IMR-90 (cell line): Measurements from ENCODE around the gene HS6ST3.

Experiments
- BHLHE40 ChIP-seq: fragments of 150-350 bp; IDR thresholded peaks from 2 replicates; pipeline ENCODE4 v1.6.1; 2016; ENCODE audit warnings: mild to moderate bottlenecking, low read depth, low read length
- CEBPB ChIP-seq: IDR thresholded peaks from 2 replicates; pipeline ENCODE4 v1.6.1; 2012; ENCODE audit warnings: low read depth, low read length, improper control_type of control experiment
- FOS ChIP-seq: fragments of 150-350 bp; IDR thresholded peaks from 2 replicates; pipeline ENCODE4 v1.6.1; 2016; ENCODE audit warnings: low read depth, low read length
- MAFK ChIP-seq: IDR thresholded peaks from 2 replicates; pipeline ENCODE4 v1.6.1; 2012; ENCODE audit warnings: low read depth, low read length, improper control_type of control experiment
- MXI1 ChIP-seq: IDR thresholded peaks from 2 replicates; pipeline ENCODE4 v1.6.1; 2012; ENCODE audit warnings: low read depth, mild to moderate bottlenecking, low read length, moderate library complexity, borderline replicate concordance
- POLR2A ChIP-seq: IDR thresholded peaks from 2 replicates; pipeline ENCODE4 v1.6.1; 2012; ENCODE audit warnings: mild to moderate bottlenecking, low read depth, low read length
- TF ChIP-seq, protein P1 (sequence below): conservative IDR thresholded peaks from 2 replicates; pipeline ENCODE4 v1.5.1; 2012; ENCODE audit warnings: mild to moderate bottlenecking, low read depth, low read length, improper control_type of control experiment
- TF ChIP-seq, protein P2 (sequence below): fragments of 150-350 bp; IDR thresholded peaks from 2 replicates; pipeline ENCODE4 v1.6.1; 2017; ENCODE audit warnings: mild to moderate bottlenecking, antibody characterized with exemption, low read length, low read depth

DNA sequence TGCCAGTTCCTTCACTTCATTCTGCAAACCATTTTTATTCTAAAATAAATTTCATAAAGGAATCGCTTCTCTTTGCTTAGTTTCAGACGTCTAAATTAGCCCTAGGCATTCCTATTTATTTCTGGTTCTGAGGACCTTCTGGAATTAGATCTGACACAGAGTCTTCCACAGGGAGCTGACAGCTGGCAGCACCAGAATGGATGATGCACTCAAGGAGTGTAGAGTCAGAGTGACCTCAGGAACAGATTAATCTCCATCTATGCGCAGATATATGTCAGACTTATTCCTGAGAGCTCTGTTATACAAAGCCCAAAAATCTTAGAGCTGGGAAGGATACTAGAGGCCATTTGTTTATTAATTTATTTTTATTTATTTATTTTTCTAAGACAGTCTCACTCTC is 450.8 kb downstream of the HS6ST3 start:
- TF ChIP-seq, protein P1, sequence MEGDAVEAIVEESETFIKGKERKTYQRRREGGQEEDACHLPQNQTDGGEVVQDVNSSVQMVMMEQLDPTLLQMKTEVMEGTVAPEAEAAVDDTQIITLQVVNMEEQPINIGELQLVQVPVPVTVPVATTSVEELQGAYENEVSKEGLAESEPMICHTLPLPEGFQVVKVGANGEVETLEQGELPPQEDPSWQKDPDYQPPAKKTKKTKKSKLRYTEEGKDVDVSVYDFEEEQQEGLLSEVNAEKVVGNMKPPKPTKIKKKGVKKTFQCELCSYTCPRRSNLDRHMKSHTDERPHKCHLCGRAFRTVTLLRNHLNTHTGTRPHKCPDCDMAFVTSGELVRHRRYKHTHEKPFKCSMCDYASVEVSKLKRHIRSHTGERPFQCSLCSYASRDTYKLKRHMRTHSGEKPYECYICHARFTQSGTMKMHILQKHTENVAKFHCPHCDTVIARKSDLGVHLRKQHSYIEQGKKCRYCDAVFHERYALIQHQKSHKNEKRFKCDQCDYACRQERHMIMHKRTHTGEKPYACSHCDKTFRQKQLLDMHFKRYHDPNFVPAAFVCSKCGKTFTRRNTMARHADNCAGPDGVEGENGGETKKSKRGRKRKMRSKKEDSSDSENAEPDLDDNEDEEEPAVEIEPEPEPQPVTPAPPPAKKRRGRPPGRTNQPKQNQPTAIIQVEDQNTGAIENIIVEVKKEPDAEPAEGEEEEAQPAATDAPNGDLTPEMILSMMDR, result no peak
- TF ChIP-seq, protein P2, sequence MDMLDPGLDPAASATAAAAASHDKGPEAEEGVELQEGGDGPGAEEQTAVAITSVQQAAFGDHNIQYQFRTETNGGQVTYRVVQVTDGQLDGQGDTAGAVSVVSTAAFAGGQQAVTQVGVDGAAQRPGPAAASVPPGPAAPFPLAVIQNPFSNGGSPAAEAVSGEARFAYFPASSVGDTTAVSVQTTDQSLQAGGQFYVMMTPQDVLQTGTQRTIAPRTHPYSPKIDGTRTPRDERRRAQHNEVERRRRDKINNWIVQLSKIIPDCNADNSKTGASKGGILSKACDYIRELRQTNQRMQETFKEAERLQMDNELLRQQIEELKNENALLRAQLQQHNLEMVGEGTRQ, result no peak
- TF ChIP-seq POLR2A (no peak), MXI1 (no peak), BHLHE40 (no peak), CEBPB (no peak), MAFK (no peak), FOS (no peak)
